Peyer's patch (tissue), 4 donors: Measurements from ENCODE around the gene PARL. TPM values are rescaled to one million over a fixed set of nuclear protein-coding genes. Genes with fewer than 3 reads are reported as not detected.

ENCODE experiments used
- DNase-seq, 3 donors: peaks; one replicate each; pipeline ENCODE4 v3.0.0-alpha.2; 2017 to 2019
- H3K27ac ChIP-seq, 4 donors: fragments of 200-600 bp; sonication (generic); one replicate each; pipeline ENCODE4 v1.5.1; 2016 to 2019
- H3K27me3 ChIP-seq, 2 donors: fragments of 200-600 bp; sonication (generic); one replicate each; pipeline ENCODE4 v1.5.1; 2019
- H3K36me3 ChIP-seq, 3 donors: fragments of 200-600 bp; sonication (generic); one replicate each; pipeline ENCODE4 v1.5.1; 2016 to 2019
- H3K4me1 ChIP-seq, 4 donors: fragments of 200-600 bp; sonication (generic); one replicate each; pipeline ENCODE4 v1.5.1; 2016 to 2019
- H3K4me3 ChIP-seq, 4 donors: fragments of 200-600 bp; sonication (generic); 1 replicate in 3 of 4; 2 replicates in 1 of 4; pipeline ENCODE4 v1.5.1; 2016 to 2019; ENCODE audit warnings: mild to moderate bottlenecking in 1 of 4
- H3K9me3 ChIP-seq, 4 donors: fragments of 200-600 bp; sonication (generic); one replicate each; pipeline ENCODE4 v1.5.1; 2016 to 2019; ENCODE audit warnings: mild to moderate bottlenecking in 1 of 4
- POLR2A ChIP-seq, 2 donors: fragments of 450-650 bp; IDR thresholded peaks; one replicate each; pipeline ENCODE4 v1.5.1; 2017; ENCODE audit warnings: antibody characterized with exemption in 2 of 2, mild to moderate bottlenecking in 2 of 2, moderate library complexity in 2 of 2
- total RNA-seq, 4 donors: library from RNA; depleted of rRNA; stranded (reverse); fragments of >200 nt; gene quantifications; one replicate each; pipeline ENCODE4 v1.1.0, GENCODE V29; 2016
- TF ChIP-seq, protein P1 (sequence below), 6 experiments: fragments of 450-650 bp in 4 of 6; fragments of 200-600 bp in 2 of 6; sonication (generic) in 1 of 6; IDR thresholded peaks; one replicate each; pipeline ENCODE4 v1.5.1; 2017 to 2019; ENCODE audit warnings: antibody characterized with exemption in 6 of 6, mild to moderate bottlenecking in 3 of 6, moderate library complexity in 1 of 6

The PARL gene
- total RNA-seq, 4 donors from 2014 or later: 22.3 to 69.9 (median 43.9) TPM

DNA sequence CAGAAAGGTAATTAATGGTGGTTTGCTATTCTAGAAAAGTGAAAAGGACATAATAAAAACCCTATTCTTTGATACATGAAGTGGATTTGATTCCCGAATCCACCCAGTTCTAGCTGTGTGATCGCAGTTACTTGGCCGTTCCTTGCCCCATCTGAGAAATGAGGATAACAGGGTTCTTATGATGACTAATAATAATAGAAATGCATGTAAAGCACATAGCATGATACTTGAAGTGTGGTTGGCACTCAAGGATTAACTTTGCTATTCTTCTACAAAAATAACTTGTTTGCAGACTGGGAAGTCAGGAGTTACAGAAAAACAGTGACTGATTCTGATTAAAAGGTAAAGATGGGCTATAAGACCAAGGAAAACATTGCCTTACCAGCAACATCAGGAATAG lies 26.8 kb downstream of the PARL start:
- Histone ChIP-seq H3K27me3 (no peaks in the 10 kb centered on the region), H3K4me1 (no peaks in the 10 kb centered on the region), H3K36me3 (peaks cover 0 to 64% (median 0%) of the 10 kb centered on the region in 3 donors), H3K4me3 (no peak overlapping the region), H3K9me3 (no peaks in the 10 kb centered on the region), H3K27ac (no peak overlapping the region)
- DNase-seq: no peak
- no peak for TF ChIP-seq POLR2A (IDR thresholded peaks at IDR 0.05)
- TF ChIP-seq, protein P1, sequence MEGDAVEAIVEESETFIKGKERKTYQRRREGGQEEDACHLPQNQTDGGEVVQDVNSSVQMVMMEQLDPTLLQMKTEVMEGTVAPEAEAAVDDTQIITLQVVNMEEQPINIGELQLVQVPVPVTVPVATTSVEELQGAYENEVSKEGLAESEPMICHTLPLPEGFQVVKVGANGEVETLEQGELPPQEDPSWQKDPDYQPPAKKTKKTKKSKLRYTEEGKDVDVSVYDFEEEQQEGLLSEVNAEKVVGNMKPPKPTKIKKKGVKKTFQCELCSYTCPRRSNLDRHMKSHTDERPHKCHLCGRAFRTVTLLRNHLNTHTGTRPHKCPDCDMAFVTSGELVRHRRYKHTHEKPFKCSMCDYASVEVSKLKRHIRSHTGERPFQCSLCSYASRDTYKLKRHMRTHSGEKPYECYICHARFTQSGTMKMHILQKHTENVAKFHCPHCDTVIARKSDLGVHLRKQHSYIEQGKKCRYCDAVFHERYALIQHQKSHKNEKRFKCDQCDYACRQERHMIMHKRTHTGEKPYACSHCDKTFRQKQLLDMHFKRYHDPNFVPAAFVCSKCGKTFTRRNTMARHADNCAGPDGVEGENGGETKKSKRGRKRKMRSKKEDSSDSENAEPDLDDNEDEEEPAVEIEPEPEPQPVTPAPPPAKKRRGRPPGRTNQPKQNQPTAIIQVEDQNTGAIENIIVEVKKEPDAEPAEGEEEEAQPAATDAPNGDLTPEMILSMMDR (IDR thresholded peaks at IDR 0.05): no peak

DNA sequence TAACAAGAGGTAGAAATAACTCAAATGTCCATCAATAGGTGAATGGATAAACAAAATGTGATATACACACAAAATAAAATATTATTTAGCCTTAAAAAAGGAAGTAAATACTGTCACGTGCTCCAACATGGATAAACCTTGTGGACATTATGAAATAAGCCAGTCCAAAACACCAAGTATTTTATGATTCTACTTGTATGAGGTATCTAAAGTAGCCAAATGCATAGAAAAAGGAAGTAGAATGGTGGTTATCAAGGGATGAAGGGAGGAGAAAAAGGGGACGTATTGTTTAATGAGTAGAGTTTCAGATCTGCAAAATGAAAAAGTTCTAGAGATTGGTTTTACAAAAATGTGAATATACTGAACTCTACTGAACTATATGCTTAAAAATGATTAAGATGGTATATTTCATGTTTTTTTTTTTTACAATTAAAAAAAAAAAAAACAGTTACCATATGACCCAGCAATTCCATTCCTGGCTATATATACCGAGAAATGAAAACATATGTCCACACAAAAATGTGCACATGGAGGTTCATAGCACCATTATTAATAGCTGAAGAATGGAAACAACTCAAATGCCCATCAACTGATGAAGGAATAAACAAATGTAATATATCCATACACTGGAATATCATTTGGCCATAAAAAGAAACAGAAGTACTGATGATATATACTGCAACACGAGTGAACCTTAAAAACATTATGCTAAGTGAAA lies 30.2 kb downstream of the PARL start:
- TF ChIP-seq POLR2A (IDR thresholded peaks at IDR 0.05): no peak
- TF ChIP-seq, protein P1 (IDR thresholded peaks at IDR 0.05): no peak
- Histone ChIP-seq H3K4me1 (no peaks in the 10 kb centered on the region), H3K27ac (no peak overlapping the region), H3K27me3 (no peaks in the 10 kb centered on the region), H3K4me3 (no peak overlapping the region), H3K36me3 (peaks cover 0 to 56% (median 0%) of the 10 kb centered on the region in 3 donors), H3K9me3 (no peaks in the 10 kb centered on the region)
- DNase-seq: no peak

DNA sequence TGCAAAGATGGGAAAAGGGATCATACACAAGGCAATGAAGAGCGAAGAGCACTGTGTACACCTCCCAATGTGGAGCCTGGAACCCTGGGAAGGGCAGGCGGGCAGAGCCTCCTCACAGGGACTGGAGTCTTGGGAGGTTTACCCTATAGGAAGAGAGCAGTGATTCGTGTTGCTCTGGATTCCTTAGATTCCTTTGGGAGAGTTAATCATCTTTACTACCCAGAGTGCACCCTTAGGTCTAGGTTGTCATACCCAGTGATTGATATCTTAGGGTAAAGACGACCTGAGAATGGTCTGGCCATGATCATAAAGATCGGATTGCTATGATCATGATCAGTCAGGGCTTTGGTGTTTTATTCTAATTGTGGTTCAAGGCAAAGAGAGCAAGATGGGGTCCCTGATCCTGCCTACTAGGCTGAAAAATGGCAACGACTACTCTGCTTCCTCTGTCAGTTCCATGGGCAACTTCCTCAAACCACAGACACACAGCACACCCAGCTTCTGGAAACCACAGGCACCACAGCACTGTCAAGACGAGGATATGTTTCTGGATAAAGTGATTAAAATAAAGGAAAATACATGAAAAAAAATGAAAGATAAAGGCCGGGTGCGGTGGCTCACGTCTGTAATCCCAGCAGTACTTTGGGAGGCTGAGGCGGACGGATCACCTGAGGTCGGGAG lies 38.9 kb downstream of the PARL start:
- TF ChIP-seq, protein P1 (IDR thresholded peaks at IDR 0.05): no peak
- TF ChIP-seq POLR2A (IDR thresholded peaks at IDR 0.05): no peak
- Histone ChIP-seq H3K4me1 (no peaks in the 10 kb centered on the region), H3K27me3 (no peaks in the 10 kb centered on the region), H3K9me3 (no peaks in the 10 kb centered on the region), H3K27ac (no peak overlapping the region), H3K4me3 (no peak overlapping the region), H3K36me3 (peaks cover 0 to 83% (median 0%) of the 10 kb centered on the region in 3 donors)
- no peak for DNase-seq

DNA sequence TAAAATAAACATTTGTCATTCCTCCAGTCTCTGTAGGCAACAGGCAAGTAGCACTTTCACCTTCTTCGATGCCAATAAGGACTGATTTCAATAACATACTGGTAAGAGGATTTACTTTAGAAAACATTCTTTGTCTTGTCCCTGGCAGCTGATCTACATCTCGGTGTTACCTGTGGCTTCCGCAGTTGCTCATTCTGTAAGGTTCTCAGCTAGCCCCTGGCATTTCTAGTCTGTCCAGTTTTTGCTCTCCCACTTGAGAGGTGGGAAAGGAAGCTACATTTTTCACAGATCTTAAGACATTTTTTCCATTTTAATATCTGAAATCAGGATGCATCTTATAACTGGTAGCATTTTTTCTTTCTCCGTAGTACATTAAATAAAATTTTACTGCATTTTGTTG lies 39.6 kb downstream of the PARL start:
- Histone ChIP-seq H3K4me1 (no peaks in the 10 kb centered on the region), H3K9me3 (no peaks in the 10 kb centered on the region), H3K4me3 (no peak overlapping the region), H3K27me3 (no peaks in the 10 kb centered on the region), H3K27ac (no peak overlapping the region), H3K36me3 (peaks cover 0 to 87% (median 0%) of the 10 kb centered on the region in 3 donors)
- no peak for DNase-seq
- TF ChIP-seq POLR2A (IDR thresholded peaks at IDR 0.05): no peak
- TF ChIP-seq, protein P1 (IDR thresholded peaks at IDR 0.05): no peak

DNA sequence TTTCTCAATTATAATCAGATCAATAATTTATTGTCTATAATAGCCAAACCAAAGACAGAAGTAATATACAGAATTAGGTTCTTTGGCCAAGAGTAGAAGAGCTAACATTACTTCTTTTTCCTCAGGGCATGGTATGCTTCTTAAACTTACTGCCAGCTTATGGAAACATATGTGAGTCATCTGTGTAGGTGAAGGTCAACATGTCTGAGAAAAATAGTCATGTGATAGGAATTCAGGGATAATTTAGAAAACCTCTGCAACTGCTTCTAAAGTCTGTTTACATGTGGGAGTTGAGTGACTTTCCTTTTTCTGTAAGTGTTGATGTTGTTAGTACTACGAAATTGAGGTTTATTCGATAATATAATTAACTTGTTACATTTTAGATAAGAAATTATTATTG lies 40.1 kb downstream of the PARL start:
- TF ChIP-seq, protein P1 (IDR thresholded peaks at IDR 0.05): no peak
- no peak for TF ChIP-seq POLR2A (IDR thresholded peaks at IDR 0.05)
- H3K4me1 ChIP-seq: no peaks in the 10 kb centered on the region
- DNase-seq: no peak
- peaks cover 0 to 89% (median 0%) of the 10 kb centered on the region in 3 donors for H3K36me3 ChIP-seq
- H3K4me3 ChIP-seq: no peak overlapping the region
- H3K9me3 ChIP-seq: no peaks in the 10 kb centered on the region
- H3K27ac ChIP-seq: no peak overlapping the region
- H3K27me3 ChIP-seq: no peaks in the 10 kb centered on the region
